NCI-H146 treated with DMSO at 0.1 percent for 48 hours (cell line): ENCODE data around the gene SESN3.
"Not testable (repeated sequence)": the region's sequence is repeated elsewhere in the genome, so short reads cannot be mapped to it uniquely, and the experiment has no call there.

Source experiments
- DNase-seq: peaks from one replicate; lab custom pipeline; 2025; ENCODE audit not compliant: unreplicated experiment; lab: John Stamatoyannopoulos, UW

The SESN3 gene

DNA sequence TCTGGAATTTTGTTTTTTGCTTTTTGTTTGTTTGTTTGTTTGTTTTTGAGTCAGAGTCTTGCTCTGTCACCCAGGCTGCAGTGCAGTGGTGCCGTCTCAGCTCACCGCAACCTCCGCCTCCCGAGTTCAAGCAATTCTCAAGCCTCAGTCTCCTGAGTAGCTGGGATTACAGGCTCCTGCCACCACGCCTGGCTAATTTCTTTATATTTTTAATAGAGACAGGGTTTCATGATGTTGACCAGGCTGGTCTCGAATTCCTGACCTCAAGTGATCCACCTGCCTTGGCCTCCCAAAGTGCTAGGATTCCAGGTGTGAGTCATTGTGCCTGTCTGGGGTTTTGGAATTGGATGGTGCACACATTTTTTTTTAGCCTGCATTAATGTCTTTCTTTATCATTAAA, 20.9 kb upstream of the SESN3 start:
- not testable (repeated sequence) for DNase-seq

- DNase-seq: no peak
These were observed 17.9 kb upstream of the SESN3 start for GRCh38 chr11:95248666-95249467.

DNA sequence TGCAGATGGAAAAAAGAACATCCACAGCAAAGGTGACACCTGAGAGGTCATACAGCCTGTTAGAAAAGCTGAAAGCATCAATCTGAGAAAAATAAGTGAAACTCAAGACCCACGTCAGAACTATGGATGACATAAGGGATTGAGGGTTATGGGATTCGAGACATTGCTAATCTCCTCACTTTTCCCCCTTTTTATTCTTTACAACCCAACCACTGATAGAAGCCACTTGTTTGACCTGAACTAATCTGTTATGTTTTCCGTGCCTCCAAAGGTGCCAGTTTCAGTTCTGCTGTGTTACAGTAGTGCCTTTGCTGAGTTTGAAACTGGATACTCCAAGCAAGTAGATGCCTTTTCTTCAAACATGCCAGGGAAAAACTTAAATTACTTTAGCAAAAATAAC, 16.9 kb upstream of the SESN3 start:
- DNase-seq: no peak

- no peak for DNase-seq
These were observed 16.2 kb upstream of the SESN3 start for GRCh38 chr11:95247127-95247684.

GRCh38 chr11:95245581-95245980, 14.6 kb upstream of the SESN3 start:
- DNase-seq: no peak

- no peak for DNase-seq
These were observed 14.0 kb upstream of the SESN3 start for GRCh38 chr11:95245038-95245437.

- DNase-seq: no peak
These were observed 12.7 kb upstream of the SESN3 start for GRCh38 chr11:95243673-95244072.

DNA sequence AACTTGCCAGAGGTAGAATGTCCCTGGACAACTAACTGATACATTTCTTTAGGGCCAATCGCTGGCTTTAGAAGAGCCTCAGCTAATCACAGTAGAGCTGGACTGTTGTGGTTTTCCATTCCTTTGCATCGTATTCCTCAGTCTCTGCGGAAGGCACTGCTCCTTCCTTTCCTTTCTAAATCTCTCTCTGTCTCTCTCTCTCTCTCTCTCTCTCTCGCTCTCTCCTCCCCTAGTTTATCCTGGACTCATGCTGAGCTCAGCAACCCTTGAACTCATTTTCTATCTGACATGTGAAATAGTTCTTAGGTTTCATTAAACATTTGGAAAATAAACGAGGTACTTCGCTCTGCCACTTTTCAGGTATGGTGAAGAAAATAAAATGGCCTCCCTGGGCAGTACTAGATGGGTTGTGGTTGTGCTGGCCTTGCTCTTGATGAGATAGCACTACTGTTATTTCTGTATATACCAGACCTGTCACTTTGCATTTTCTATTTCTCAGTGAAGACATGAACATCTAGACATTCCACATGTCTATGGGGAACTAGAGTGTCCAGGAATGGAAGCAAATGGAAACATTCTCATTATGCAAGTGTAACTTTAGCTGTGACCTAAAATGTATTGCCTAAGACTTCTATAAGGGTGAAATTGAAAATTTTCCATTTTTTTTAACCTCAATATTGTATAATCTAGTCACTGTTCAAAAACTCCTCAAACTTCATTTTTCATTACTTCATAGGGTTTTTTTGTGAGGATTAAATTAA, 12.0 kb upstream of the SESN3 start:
- DNase-seq: no peak

DNA sequence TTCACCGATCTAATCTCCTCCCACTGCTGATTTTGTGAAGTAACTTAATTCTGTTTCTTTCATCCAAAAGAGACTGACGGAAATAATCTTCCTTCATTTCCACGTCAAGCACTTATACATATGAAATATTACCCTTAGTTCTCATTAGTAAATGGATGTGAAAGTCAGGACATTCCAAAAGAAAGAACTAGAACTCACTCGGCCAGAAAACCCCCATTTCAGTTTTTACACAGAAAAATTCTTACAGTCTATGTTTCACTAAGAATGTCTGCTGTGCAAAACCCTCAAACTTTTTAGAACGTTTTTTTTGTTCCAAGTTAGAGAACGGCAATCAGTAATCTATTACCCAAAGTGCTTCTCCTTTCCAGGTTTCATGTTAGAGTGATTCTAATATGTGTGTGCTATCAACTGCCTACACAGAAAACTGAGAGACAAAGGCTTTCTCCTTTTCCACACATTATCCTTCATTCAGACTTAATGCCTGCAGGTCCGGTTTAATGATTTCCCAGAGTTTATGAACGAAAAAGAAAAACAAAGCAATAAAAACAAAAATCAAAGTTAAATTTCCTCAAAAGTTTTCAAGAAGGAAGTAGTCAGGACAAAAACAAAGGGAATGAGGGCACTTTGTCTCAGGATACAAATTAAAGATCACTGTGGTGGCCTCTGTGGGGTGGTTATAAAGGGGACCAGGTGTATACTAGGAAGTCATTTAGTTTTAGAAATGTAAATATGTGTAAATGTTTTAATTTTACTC, 11.3 kb upstream of the SESN3 start:
- DNase-seq: no peak

- no peak for DNase-seq
These were observed 10.7 kb upstream of the SESN3 start for GRCh38 chr11:95241681-95242081.

DNA sequence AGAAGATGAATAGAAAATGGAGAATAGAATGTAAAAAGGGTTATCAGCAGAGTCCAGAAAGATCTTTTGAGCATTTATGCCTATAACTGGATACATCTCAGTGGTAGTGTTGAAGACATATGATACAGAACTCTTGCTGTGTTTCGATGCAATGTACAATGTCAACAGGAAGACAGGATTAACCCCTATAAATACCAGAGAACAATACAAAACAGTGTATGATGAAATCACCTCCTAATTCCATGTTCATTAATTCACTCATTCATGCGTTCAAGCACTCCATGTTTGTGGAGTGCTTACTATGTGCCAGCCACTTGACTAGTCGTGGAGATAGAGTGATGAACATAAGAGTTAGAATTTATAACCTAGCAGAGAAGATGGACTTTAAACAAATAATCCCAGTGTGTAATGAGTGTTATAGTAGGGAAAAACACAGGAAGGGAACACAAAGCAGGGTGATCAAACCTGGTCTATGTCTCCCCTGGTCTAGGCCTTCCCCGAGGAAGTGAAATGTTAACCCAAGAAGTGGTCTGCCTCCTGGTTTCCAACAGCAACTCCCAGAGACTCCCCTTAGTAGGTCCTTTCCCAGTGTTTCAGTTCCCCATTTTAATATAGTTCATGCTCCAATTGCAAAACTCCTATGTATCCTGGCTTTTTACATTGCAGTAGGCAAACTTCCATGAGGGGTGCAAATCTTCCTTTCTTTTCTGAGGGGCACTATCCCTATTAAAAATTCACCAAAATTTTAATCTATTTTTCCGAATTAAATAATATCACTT, 9.1 kb upstream of the SESN3 start:
- DNase-seq: no peak

DNA sequence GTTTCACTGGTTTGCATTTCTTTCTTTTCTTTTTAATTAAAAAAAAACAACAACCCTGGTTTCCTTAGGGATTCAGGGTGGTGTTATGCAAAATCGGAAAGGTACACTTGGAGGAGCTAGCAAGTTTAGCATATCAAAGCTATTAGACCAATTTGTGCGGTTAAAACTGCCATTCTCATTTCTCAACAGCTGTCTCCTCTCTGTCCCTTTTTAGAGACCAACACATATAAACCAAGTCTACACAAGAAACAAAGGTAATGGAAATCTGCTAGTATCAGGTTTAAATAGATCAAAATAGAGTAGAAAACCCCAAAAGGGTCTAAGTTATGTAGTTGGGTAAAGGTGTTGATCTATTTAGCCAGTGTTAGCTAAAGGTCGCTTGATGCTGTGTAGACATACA, 1.7 kb upstream of the SESN3 start:
- no peak for DNase-seq

DNA sequence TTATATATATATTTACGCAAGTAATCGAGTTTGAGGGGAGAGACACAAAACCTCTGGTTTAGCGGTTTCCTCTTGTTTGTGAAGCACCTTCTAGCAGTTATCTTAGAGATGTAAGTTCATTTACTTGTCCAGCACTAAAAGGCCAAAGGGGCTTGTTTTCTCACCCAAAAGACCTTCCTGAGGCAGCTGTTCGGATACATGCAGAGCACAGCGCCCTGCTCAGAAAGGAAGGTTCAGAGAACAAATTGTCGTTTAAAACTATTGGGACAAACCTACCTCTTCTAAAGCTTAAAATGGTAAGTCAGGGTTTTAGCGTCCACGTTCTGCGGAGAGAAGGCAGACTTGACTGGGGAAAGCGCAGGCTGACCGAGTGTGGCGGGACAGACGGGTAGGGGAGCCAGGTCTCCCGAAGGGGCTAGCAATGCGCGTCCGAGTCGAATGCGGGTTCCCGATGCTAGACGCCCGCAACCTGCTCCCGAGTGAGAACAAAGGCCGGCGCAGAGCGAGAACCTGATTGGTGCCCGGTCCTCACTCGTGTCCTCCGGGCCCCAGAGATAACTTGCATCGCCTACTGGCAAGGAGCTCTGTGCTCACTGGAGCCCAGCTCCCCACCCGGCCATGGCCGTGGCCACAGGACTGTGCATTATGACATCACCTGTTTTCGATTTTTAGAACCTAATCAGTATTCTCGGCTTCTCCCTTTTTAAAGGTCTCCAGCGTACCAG, 1.0 kb upstream of the SESN3 start:
- DNase-seq: no peak

DNA sequence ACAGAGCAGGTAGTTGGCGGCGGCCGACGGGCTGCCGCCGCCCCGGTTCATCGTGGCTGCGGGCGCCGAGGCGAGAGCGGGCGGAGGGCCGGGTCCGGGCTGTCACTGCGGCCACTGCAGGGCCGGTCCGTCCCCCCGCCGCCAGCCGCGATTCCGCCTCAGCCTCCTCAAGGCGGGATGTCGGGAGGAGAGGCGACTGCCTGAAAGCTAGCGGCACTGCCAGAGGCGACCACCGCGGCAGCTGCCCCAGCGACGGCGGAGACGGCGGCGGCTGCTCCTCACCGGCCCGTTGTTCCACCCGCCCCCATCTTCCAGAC, 234 bp downstream of the SESN3 start:
- no peak for DNase-seq

DNA sequence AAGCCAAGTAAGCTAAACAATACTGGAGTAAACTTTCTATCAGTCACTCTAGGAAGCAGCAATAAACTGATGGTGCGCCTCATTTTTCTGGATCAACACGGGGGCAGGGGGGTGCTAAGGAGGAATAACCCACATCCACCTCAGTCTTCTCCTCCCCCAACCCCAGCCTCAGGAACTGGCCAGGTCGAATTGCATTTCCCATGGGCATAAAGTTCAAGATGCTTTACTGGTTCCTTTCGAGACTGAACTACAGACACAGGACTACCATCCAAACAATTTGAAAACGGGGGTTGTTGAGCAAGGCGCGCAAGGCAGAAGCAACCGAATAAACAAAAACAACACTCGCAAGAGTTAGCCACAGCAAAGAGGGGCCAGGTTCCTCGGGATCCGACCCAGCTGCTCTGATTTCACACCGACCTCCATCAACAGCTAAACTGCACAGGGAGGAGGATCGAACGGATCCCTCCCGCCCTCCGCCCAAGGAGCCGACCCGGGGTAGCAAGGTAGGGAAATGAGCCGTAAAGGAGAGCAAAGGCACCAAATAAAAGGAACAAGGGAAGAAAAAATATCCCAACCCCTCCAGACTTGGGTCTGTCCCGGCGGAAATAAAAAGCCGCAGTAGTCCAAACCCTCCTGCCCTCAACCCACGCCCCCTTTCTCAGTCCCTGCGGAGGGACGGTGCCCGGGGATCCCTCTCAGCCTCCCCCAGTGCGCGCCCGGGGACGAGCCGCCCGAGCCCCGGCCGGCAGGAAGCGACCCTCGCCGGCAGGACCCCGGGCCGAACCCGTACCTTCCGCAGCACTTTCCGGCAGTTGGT, 801 bp downstream of the SESN3 start:
- DNase-seq: no peak

DNA sequence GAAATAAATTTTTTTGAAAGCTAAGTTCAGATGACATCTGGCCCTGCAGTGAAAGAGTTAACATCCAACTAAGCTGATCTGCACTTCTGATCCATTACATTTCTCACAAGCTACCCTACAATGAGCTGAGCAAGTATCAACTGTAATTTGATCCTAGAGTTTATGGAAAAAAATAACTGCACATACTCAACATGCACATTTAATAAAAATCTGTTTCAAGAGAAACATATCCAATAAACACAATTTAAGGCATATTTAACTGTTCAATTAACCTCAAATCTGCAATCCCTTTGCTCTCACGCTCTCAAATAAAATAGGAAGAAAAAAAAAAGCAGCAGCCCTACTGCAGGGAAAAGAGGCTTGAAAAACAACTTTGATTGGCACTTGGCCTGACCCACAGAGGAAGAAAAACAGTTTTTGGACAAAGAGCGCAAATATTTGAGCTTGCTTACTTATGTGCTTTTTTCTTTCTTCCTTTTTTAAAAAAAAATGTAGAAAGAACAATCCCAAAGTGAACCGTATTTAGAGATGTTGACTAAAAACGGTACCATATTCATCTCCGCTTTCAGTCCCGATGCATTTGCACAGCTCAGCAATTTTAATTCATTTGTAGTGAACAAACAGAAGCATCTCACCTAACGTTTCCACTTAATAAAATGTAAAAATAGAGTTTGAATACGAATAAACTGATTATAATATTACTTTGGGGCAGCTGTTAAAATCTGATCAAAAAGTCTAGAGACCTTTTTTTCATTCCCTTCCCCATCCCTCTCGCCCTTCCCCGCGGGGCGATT, 1.6 kb downstream of the SESN3 start:
- no peak for DNase-seq

- DNase-seq: no peak
These were observed 2.8 kb downstream of the SESN3 start for GRCh38 chr11:95228081-95228749.

DNA sequence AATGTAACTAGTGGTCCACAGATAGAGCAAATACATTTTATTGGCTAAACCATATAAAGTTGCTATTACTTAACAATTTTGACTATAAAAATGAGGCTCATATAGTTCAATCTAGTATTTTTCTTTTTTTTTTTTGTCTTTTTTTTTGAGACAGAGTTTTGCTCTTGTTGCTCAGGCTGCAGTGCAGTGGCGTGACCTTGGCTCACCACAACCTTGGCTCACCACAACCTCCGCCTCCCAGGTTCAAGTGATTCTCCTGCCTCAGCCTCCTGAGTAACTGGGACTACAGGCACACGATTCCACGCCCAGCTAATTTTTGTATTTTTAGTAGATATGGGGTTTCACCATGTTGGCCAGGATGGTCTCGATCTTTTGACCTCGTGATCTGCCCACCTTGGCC, 3.9 kb downstream of the SESN3 start:
- DNase-seq: not testable (repeated sequence)
